B cell (primary cell): ENCODE data around the gene TNFAIP8L1. TPM values are rescaled to one million over a fixed set of nuclear protein-coding genes. Genes with fewer than 3 reads are reported as not detected.

Experiments
- ATAC-seq: fragments of 200-7000 bp; cut with Tn5 transposase; one replicate; pipeline ENCODE4 v1.10.0; 2021; ENCODE audit warnings: low read depth, mild to moderate bottlenecking, moderate number of reproducible peaks, moderate library complexity
- CTCF ChIA-PET: fragments of 350-600 bp; sonication (Branson Sonifier 250); formaldehyde crosslinking; loops from one replicate; lab custom pipeline; 2021; ENCODE audit warnings: antibody characterized with exemption, inconsistent platforms; lab: Charles Lee
- POLR2A ChIA-PET: fragments of 350-600 bp; sonication (Branson Sonifier 250); formaldehyde crosslinking; loops from one replicate; lab custom pipeline; 2021; ENCODE audit warnings: antibody characterized with exemption; lab: Charles Lee
- DNase-seq: peaks from one replicate; pipeline ENCODE4 v3.0.0; 2013
- H2AFZ ChIP-seq: 2 replicates; pipeline ENCODE4 v1.6.1; 2012; ENCODE audit warnings: mild to moderate bottlenecking, low read depth, low read length; ENCODE audit not compliant: insufficient read depth, poor library complexity, severe bottlenecking
- H3K27ac ChIP-seq, 2 donors: 1 replicate in 1 of 2; 2 replicates in 1 of 2; pipeline ENCODE4 v1.5.1; 2012 to 2013; ENCODE audit warnings: low read length in 2 of 2, mild to moderate bottlenecking in 2 of 2, moderate library complexity in 1 of 2
- H3K27me3 ChIP-seq, 4 experiments: fragments of 200-600 bp in 1 of 4; sonication (generic) in 1 of 4; replicated peaks in 1 of 4; 1 replicate in 2 of 4; 2 replicates in 2 of 4; pipeline versions ENCODE4 v1.6.1 to v1.7.0; 2013 to 2016; ENCODE audit warnings: low read length in 3 of 4, mild to moderate bottlenecking in 2 of 4, mixed read lengths in 1 of 4, moderate library complexity in 1 of 4; ENCODE audit not compliant: insufficient read depth in 4 of 4, control insufficient read depth in 3 of 4; ENCODE audit errors: control extremely low read depth in 1 of 4
- H3K36me3 ChIP-seq, 2 experiments: replicated peaks in 1 of 2; 1 replicate in 1 of 2; 2 replicates in 1 of 2; pipeline versions ENCODE4 v1.6.1 to v1.7.1; 2013; ENCODE audit warnings: low read length in 1 of 2; ENCODE audit not compliant: insufficient read depth in 2 of 2, control insufficient read depth in 1 of 2; ENCODE audit errors: control extremely low read depth in 1 of 2, extremely low read depth in 1 of 2
- H3K4me1 ChIP-seq, 2 donors: fragments of 200-600 bp in 1 of 2; sonication (generic) in 1 of 2; 1 replicate in 1 of 2; 2 replicates in 1 of 2; pipeline versions ENCODE4 v1.5.1 to v1.6.1; 2013 to 2017; ENCODE audit warnings: low read length in 2 of 2; ENCODE audit not compliant: control insufficient read depth in 2 of 2, insufficient read depth in 2 of 2
- H3K4me2 ChIP-seq: replicated peaks from 2 replicates; pipeline ENCODE3; 2012; ENCODE audit warnings: mild to moderate bottlenecking, low read depth, low read length; ENCODE audit not compliant: poor library complexity, severe bottlenecking
- H3K4me3 ChIP-seq, 5 experiments: fragments of 200-600 bp in 1 of 5; sonication (generic) in 1 of 5; 1 replicate in 3 of 5; 2 replicates in 2 of 5; pipeline versions ENCODE4 v1.5.1 to v1.7.0; 2011 to 2016; ENCODE audit warnings: low read length in 4 of 5, mild to moderate bottlenecking in 4 of 5, low read depth in 2 of 5, control low read depth in 1 of 5, moderate library complexity in 1 of 5; ENCODE audit not compliant: insufficient read depth in 1 of 5; ENCODE audit errors: control extremely low read depth in 1 of 5, extremely low read depth in 1 of 5
- H3K79me2 ChIP-seq: fragments of 200-600 bp; sonication (generic); one replicate; pipeline ENCODE4 v1.6.0; 2016; ENCODE audit warnings: low read length; ENCODE audit not compliant: control insufficient read depth, insufficient read depth
- H3K9ac ChIP-seq: fragments of 200-600 bp; sonication (generic); 2 replicates; pipeline ENCODE4 v1.6.1; 2017; ENCODE audit warnings: mild to moderate bottlenecking, low read length, moderate library complexity
- H3K9me3 ChIP-seq, 3 donors: one replicate each; pipeline versions ENCODE4 v1.6.1 to v1.7.1; 2013; ENCODE audit warnings: low read length in 2 of 3; ENCODE audit not compliant: control insufficient read depth in 2 of 3, insufficient read depth in 1 of 3; ENCODE audit errors: control extremely low read depth in 1 of 3
- H4K20me1 ChIP-seq: 2 replicates; pipeline ENCODE4 v1.6.0; 2012; ENCODE audit warnings: mild to moderate bottlenecking, low read length; ENCODE audit not compliant: insufficient read depth, control insufficient read depth, poor library complexity, severe bottlenecking
- H3K27ac Mint-ChIP-seq: one replicate; pipeline ENCODE4 v1.8.0; 2021; ENCODE audit warnings: mixed read lengths
- H3K27me3 Mint-ChIP-seq: one replicate; pipeline ENCODE4 v1.8.0; 2021; ENCODE audit warnings: mixed read lengths
- H3K4me1 Mint-ChIP-seq: one replicate; pipeline ENCODE4 v1.8.0; 2021; ENCODE audit warnings: mixed read lengths
- H3K4me3 Mint-ChIP-seq: one replicate; pipeline ENCODE4 v1.8.0; 2021; ENCODE audit warnings: mixed read lengths
- H3K9me3 Mint-ChIP-seq: one replicate; pipeline ENCODE4 v1.8.0; 2022; ENCODE audit warnings: mixed read lengths; ENCODE audit not compliant: insufficient read depth
- EZH2 ChIP-seq: IDR thresholded peaks from 2 replicates; pipeline ENCODE4 v1.6.1; 2012; ENCODE audit warnings: borderline replicate concordance, low read depth, mild to moderate bottlenecking, moderate library complexity, low read length; ENCODE audit not compliant: insufficient read depth, poor library complexity, severe bottlenecking
- WGBS: methylation state at CpG from one replicate; pipeline ENCODE4 v1.1.5; 2013; ENCODE audit warnings: missing lambda C conversion rate; ENCODE audit not compliant: insufficient coverage; 5-methylcytosine and 5-hydroxymethylcytosine counted together
- intact Hi-C: fragments of 100-400 bp; cut with micrococcal nuclease; formaldehyde crosslinking; loops from one replicate; pipeline ENCODE4 v1.10.0; 2022
- polyA plus RNA-seq: library from polyadenylated mRNA; depleted of rRNA; stranded (reverse); fragments of >200 nt; gene quantifications from 2 replicates; pipeline ENCODE4 v1.2.3, GENCODE V29; 2012
- total RNA-seq, 2 donors: library from RNA; stranded (reverse); fragments of 120-200 nt in 1 of 2; gene quantifications; 1 replicate in 1 of 2; 2 replicates in 1 of 2; pipeline versions ENCODE4 v1.2.3 to v1.2.4, GENCODE V29; 2013 to 2022
- TF ChIP-seq, protein P1 (sequence below): fragments of 200-600 bp; IDR thresholded peaks from one replicate; pipeline ENCODE4 v1.8.0; 2022; ENCODE audit warnings: antibody characterized with exemption, mild to moderate bottlenecking

Gene TNFAIP8L1
- total and polyA plus RNA-seq, 2 donors (not counting 1 experiment from before 2014, with no cell fraction given): 9.1 to 20.9 TPM

DNA sequence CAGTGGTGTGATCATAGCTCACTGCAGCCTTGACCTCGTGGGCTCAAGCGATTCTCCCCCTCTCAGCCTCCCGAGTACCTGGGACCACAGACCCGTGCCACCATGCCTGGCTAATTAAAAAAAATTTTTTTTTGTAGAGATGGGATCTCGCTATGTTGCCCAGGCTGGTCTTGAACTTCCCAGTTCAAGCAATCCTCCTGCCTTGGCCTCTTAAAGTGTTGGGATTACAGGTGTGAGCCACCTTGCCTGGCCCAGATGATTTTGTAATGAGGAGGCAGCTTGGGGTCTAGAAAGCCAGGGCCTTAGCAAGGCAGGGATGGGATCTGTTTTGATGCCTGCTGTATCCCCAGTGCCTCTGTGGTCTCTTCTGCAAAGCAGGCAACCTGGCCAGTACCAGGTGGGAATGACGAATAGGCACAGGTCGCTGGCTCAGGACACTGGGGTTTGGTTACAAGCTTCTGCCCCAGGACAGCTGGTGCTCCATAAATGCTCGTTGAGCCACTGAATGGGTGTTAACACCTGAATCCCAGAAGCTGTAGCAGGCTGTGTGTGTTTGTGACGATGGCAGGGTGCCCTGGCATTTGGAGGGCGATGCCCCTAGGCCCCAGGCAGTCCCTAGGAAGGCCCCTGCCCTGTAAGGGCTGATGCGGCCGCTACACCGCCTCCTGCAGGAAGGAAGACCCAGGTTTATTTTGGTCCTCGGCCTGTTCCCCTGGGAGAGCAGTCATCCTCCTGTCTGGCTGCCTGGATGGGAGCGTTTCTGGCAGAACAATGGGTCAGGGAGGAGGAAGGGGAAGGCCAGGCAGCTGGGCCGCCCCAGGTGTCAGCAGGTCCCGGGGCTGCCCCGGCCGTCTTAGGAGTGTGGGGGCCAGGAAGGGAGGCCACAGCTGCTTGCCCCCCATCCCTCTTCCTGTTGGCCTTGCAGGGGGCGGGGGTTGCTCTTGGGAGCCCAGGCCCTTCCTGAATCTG is 8.6 kb downstream of the TNFAIP8L1 start:
- ATAC-seq: peak; percentile 36
- intact Hi-C loops: no loop called here

More for the DNA sequence above, 8.6 kb downstream of the TNFAIP8L1 start:
- Mint-ChIP-seq H3K27ac (peak overlapping the region; percentile 71), H3K27me3 (no peaks in the 10 kb centered on the region), H3K4me1 (peaks cover 16% of the 10 kb centered on the region), H3K9me3 (no peaks in the 10 kb centered on the region), H3K4me3 (no peak overlapping the region)
- H3K4me2 ChIP-seq: peak overlapping the region; percentile 62
- H3K79me2 ChIP-seq: peaks cover 67% of the 10 kb centered on the region
- peak overlapping the region; percentile 46 for H2AFZ ChIP-seq
- H4K20me1 ChIP-seq: peaks cover 30% of the 10 kb centered on the region
- ChIA-PET POLR2A (interaction anchor here (0.6 kb wide), 1 partner anchor 26 kb away, joined by 8 read pairs; no protein-coding TSS in a partner anchor), CTCF (interaction anchor here (1.3 to 2.4 kb wide), 3 partner anchors 11 to 20 kb away, joined by 3 to 18 read pairs (median 5); no protein-coding TSS in a partner anchor)
- WGBS: 33% methylated on average over 12 of the region's 20 CpGs
- H3K4me3 ChIP-seq: peak overlapping the region in 1 of 5 experiments; percentile 14
- peak overlapping the region; percentile 32 for H3K9ac ChIP-seq
- peak overlapping the region; percentile 22 to 61 for H3K27ac ChIP-seq
- TF ChIP-seq, protein P1, sequence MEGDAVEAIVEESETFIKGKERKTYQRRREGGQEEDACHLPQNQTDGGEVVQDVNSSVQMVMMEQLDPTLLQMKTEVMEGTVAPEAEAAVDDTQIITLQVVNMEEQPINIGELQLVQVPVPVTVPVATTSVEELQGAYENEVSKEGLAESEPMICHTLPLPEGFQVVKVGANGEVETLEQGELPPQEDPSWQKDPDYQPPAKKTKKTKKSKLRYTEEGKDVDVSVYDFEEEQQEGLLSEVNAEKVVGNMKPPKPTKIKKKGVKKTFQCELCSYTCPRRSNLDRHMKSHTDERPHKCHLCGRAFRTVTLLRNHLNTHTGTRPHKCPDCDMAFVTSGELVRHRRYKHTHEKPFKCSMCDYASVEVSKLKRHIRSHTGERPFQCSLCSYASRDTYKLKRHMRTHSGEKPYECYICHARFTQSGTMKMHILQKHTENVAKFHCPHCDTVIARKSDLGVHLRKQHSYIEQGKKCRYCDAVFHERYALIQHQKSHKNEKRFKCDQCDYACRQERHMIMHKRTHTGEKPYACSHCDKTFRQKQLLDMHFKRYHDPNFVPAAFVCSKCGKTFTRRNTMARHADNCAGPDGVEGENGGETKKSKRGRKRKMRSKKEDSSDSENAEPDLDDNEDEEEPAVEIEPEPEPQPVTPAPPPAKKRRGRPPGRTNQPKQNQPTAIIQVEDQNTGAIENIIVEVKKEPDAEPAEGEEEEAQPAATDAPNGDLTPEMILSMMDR: no peak
- TF ChIP-seq EZH2: no peak
- no peak for DNase-seq
- H3K27me3 ChIP-seq: no peaks in the 10 kb centered on the region
- peaks cover 0 to 9% of the 10 kb centered on the region in 2 experiments for H3K36me3 ChIP-seq
- peaks cover 16 to 17% of the 10 kb centered on the region in 2 donors for H3K4me1 ChIP-seq
- H3K9me3 ChIP-seq: peaks cover 0 to 4% (median 0%) of the 10 kb centered on the region in 3 donors
